HepG2 (cell line): Measurements from ENCODE around the gene DSN1. TPM values are rescaled to one million over a fixed set of nuclear protein-coding genes. Genes with fewer than 3 reads are reported as not detected.

Experiments used
- ATAC-seq: fragments of 200-7000 bp; cut with Tn5 transposase; 3 replicates; pipeline ENCODE4 v1.9.1; 2020; ENCODE audit warnings: mild to moderate bottlenecking, moderate library complexity
- BruUV-seq: library from RNA; stranded (reverse); fragments of 400-500 nt; replicated peaks from 2 replicates; lab custom pipeline; 2021; lab: Mats Ljungman, UMichigan
- CTCF ChIA-PET: fragments of 300-600 bp; formaldehyde crosslinking; extraction: SDS; loops from one replicate; lab custom pipeline; 2021; ENCODE audit warnings: low total read pairs, inconsistent platforms, low intra/inter-chr PET ratio; lab: Yijun Ruan, JAX
- POLR2A ChIA-PET: fragments of 350-600 bp; sonication (Branson Sonifier 250); formaldehyde crosslinking; loops from one replicate; lab custom pipeline; 2020; ENCODE audit warnings: antibody characterized with exemption, inconsistent platforms; lab: Yijun Ruan, JAX
- DNase-seq: peaks from one replicate; pipeline ENCODE4 v3.0.0-alpha.2; 2015; ENCODE audit warnings: low spot score
- FAIRE-seq: peaks from 3 replicates; lab custom pipeline; 2011; peaks lifted over from hg19 to GRCh38; lab: Jason Lieb, UNC
- H2AFZ ChIP-seq: one replicate; pipeline ENCODE4 v1.6.1; 2011; ENCODE audit warnings: low read length, inconsistent platforms
- H3K27ac ChIP-seq: fragments of 300-600 bp; 3 replicates; pipeline ENCODE4 v1.8.0; 2011; ENCODE audit warnings: mixed run types, mild to moderate bottlenecking, mixed read lengths, low read length, inconsistent platforms; ENCODE audit not compliant: insufficient read depth; ENCODE audit errors: extremely low read length
- H3K27me3 ChIP-seq, 2 experiments: fragments of 200-600 bp in 1 of 2; 2 replicates in 1 of 2; 3 replicates in 1 of 2; pipeline versions ENCODE4 v1.6.0 to v1.8.0; 2011; ENCODE audit warnings: low read length in 2 of 2, mild to moderate bottlenecking in 2 of 2, moderate library complexity in 2 of 2, inconsistent platforms in 1 of 2; ENCODE audit not compliant: insufficient read depth in 2 of 2, control insufficient read depth in 1 of 2
- H3K36me3 ChIP-seq, 2 experiments: fragments of 200-600 bp in 1 of 2; replicated peaks in 1 of 2; 2 replicates in 1 of 2; 3 replicates in 1 of 2; pipeline versions ENCODE4 v1.5.1 to v1.8.0; 2011; ENCODE audit warnings: low read length in 2 of 2, inconsistent platforms in 1 of 2; ENCODE audit not compliant: insufficient read depth in 2 of 2, control insufficient read depth in 1 of 2
- H3K4me1 ChIP-seq: 2 replicates; pipeline ENCODE4 v1.5.1; 2012; ENCODE audit warnings: low read length, inconsistent platforms; ENCODE audit not compliant: insufficient read depth
- H3K4me2 ChIP-seq: 2 replicates; pipeline ENCODE4 v1.6.0; 2011; ENCODE audit warnings: low read depth, low read length, inconsistent platforms
- H3K4me3 ChIP-seq, 3 experiments: fragments of 200-600 bp in 1 of 3; sonication (generic), shearing (Covaris generic) in 1 of 3; replicated peaks in 1 of 3; 2 replicates each; pipeline ENCODE4 v1.5.1; 2011 to 2016; ENCODE audit warnings: low read length in 3 of 3, inconsistent platforms in 2 of 3, low read depth in 2 of 3, mild to moderate bottlenecking in 2 of 3, control low read depth in 1 of 3, mixed read lengths in 1 of 3; ENCODE audit not compliant: insufficient read depth in 1 of 3
- H3K79me2 ChIP-seq: one replicate; pipeline ENCODE4 v1.6.1; 2011; ENCODE audit warnings: low read length, inconsistent platforms; ENCODE audit not compliant: insufficient read depth
- H3K9ac ChIP-seq: 2 replicates; pipeline ENCODE4 v1.6.0; 2011; ENCODE audit warnings: mild to moderate bottlenecking, low read depth, low read length, inconsistent platforms; ENCODE audit not compliant: insufficient read depth
- H3K9me3 ChIP-seq: 2 replicates; pipeline ENCODE4 v1.5.1; 2012; ENCODE audit warnings: mild to moderate bottlenecking, low read length
- H4K20me1 ChIP-seq: 2 replicates; pipeline ENCODE4 v1.6.0; 2011; ENCODE audit warnings: inconsistent platforms, mild to moderate bottlenecking, low read length, moderate library complexity; ENCODE audit not compliant: insufficient read depth
- HES4 ChIP-seq: sonication (generic); formaldehyde crosslinking; IDR thresholded peaks from 2 replicates; pipeline ENCODE4 v1.9.0; 2021; ENCODE audit warnings: mild to moderate bottlenecking, missing genetic modification reagents, borderline replicate concordance
- MTA1 ChIP-seq: sonication (generic); formaldehyde crosslinking; IDR thresholded peaks from 2 replicates; pipeline ENCODE4 v1.4.0; 2020; ENCODE audit warnings: missing genetic modification reagents, mild to moderate bottlenecking, borderline replicate concordance
- ZNF557 ChIP-seq: sonication (generic); formaldehyde crosslinking; IDR thresholded peaks from 2 replicates; pipeline ENCODE4 v1.4.0; 2020; ENCODE audit warnings: missing genetic modification reagents
- ZNF572 ChIP-seq: sonication (generic); formaldehyde crosslinking; IDR thresholded peaks from 2 replicates; pipeline ENCODE4 v1.5.1; 2020; ENCODE audit warnings: mild to moderate bottlenecking, missing genetic modification reagents
- ZNF703 ChIP-seq: sonication (generic); formaldehyde crosslinking; IDR thresholded peaks from 2 replicates; pipeline ENCODE4 v1.5.1; 2020; ENCODE audit warnings: missing genetic modification reagents, mild to moderate bottlenecking, moderate library complexity, borderline replicate concordance
- ZSCAN30 ChIP-seq: sonication (generic); formaldehyde crosslinking; IDR thresholded peaks from 2 replicates; pipeline ENCODE4 v1.5.0; 2020; ENCODE audit warnings: mild to moderate bottlenecking, missing genetic modification reagents
- WGBS: methylation state at CpG from one replicate; pipeline ENCODE4 v1.1.6; 2017; ENCODE audit warnings: low lambda C conversion rate; 5-methylcytosine and 5-hydroxymethylcytosine counted together
- in situ Hi-C: cut with HindIII; loops from 2 replicates; pipeline ENCODE4 v1.10.0; 2017; ENCODE audit warnings: low pct_unique_long_range_greater_than_20kb; ENCODE audit not compliant: extremely low pct_ligation_motif_present
- intact Hi-C: fragments of 100-400 bp; cut with micrococcal nuclease; formaldehyde crosslinking; loops from one replicate; pipeline ENCODE4 v1.10.0; 2022; ENCODE audit not compliant: unreplicated experiment
- polyA plus RNA-seq, 8 experiments: library from polyadenylated mRNA; depleted of rRNA in 3 of 8; stranded (reverse) in 7 of 8; unstranded in 1 of 8; fragments of >200 nt; fragmentation: Illumina TruSeq in 4 of 8; extraction: Trizol in 4 of 8; gene quantifications; 2 replicates each; pipeline versions ENCODE4 v1.2.1 to v1.2.3, GENCODE V29; 2011 to 2016; ENCODE audit warnings: low read depth in 4 of 8, missing spikeins in 1 of 8, mixed read lengths in 1 of 8; ENCODE audit not compliant: insufficient read depth in 1 of 8
- total RNA-seq, 5 experiments: library from RNA; depleted of rRNA; stranded (reverse); fragments of >200 nt; fragmentation: Illumina TruSeq; extraction: Trizol; gene quantifications; 2 replicates each; pipeline ENCODE4 v1.2.3, GENCODE V29; 2016; ENCODE audit warnings: low read depth in 1 of 5
- TF ChIP-seq, protein P1 (sequence below): sonication (generic); formaldehyde crosslinking; IDR thresholded peaks from 2 replicates; pipeline ENCODE4 v1.5.1; 2020; ENCODE audit warnings: mild to moderate bottlenecking, missing genetic modification reagents, moderate library complexity

DSN1 gene
- total and polyA plus RNA-seq, 2 of the 13 experiments (the other 11 are each of a cell fraction or from before 2014, with no cell fraction given), result 18.7 to 53.7 TPM

DNA sequence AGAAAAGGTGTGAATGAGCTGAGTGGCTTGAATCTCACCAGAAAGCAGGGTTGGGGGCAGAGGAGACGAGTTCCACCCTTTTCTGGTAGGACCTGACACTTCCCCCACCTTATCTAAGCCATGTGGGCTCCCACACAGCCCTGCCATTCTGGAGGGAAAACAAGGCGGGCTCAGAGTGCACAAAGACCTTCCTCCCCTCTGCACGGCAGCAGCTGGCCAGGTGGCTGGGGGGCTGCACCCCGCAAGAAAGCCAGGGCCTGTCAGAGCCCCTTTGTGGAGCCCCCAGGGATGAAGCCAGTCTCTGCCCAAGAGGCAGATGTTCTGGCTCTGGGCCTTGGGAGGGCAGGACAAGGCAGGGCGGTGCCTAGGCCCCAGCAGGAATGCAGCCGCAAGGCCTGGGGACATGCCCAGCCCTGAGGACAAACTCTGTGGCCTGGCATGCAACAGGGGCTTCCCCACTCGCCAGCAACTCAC, 48.4 kb upstream of the DSN1 start:
- Histone ChIP-seq H3K4me3 (no peak overlapping the region), H3K4me1 (no peaks in the 10 kb centered on the region), H3K27me3 (no peaks in the 10 kb centered on the region), H3K79me2 (no peaks in the 10 kb centered on the region), H3K9me3 (no peaks in the 10 kb centered on the region), H3K4me2 (no peak overlapping the region), H4K20me1 (no peaks in the 10 kb centered on the region), H3K27ac (no peak overlapping the region), H2AFZ (no peak overlapping the region), H3K9ac (no peak overlapping the region), H3K36me3 (peaks cover 11 to 26% of the 10 kb centered on the region in 2 experiments)
- WGBS, result 96% methylated on average over 7 of the region's 7 CpGs
- FAIRE-seq (no peak), ATAC-seq (peak; percentile 49; the same call in 2 of the 3 replicates), DNase-seq (no peak)
- intact Hi-C loops (no loop called here), in situ Hi-C loops (no loop called here)
- ChIA-PET CTCF (no interaction called here), POLR2A (no interaction called here)
- no TSS peak for BruUV-seq
- TF ChIP-seq ZSCAN30 (CRISPR knock-in tag) (no peak), ZNF572 (0 out of 2 replicates have a peak, but pooled peaks have one; percentile 28), MTA1 (CRISPR knock-in tag) (0 out of 2 replicates have a peak, but pooled peaks have one; percentile 23), ZNF703 (CRISPR knock-in tag) (no peak), ZNF557 (CRISPR knock-in tag) (no peak), HES4 (CRISPR knock-in tag) (0 out of 2 replicates have a peak, but pooled peaks have one; percentile 39)
- TF ChIP-seq, protein P1, sequence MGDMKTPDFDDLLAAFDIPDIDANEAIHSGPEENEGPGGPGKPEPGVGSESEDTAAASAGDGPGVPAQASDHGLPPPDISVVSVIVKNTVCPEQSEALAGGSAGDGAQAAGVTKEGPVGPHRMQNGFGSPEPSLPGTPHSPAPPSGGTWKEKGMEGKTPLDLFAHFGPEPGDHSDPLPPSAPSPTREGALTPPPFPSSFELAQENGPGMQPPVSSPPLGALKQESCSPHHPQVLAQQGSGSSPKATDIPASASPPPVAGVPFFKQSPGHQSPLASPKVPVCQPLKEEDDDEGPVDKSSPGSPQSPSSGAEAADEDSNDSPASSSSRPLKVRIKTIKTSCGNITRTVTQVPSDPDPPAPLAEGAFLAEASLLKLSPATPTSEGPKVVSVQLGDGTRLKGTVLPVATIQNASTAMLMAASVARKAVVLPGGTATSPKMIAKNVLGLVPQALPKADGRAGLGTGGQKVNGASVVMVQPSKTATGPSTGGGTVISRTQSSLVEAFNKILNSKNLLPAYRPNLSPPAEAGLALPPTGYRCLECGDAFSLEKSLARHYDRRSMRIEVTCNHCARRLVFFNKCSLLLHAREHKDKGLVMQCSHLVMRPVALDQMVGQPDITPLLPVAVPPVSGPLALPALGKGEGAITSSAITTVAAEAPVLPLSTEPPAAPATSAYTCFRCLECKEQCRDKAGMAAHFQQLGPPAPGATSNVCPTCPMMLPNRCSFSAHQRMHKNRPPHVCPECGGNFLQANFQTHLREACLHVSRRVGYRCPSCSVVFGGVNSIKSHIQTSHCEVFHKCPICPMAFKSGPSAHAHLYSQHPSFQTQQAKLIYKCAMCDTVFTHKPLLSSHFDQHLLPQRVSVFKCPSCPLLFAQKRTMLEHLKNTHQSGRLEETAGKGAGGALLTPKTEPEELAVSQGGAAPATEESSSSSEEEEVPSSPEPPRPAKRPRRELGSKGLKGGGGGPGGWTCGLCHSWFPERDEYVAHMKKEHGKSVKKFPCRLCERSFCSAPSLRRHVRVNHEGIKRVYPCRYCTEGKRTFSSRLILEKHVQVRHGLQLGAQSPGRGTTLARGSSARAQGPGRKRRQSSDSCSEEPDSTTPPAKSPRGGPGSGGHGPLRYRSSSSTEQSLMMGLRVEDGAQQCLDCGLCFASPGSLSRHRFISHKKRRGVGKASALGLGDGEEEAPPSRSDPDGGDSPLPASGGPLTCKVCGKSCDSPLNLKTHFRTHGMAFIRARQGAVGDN (CRISPR knock-in tag), result peak; percentile 16; the same call in 1 of the 2 replicates
